Liver (tissue), 9 donors: ENCODE measurements around the gene TRAK1. TPM values are rescaled to one million over a fixed set of nuclear protein-coding genes. Genes with fewer than 3 reads are reported as not detected.

ENCODE experiments used
- DNase-seq: peaks from one replicate; pipeline ENCODE4 v3.0.0-alpha.2; 2017; ENCODE audit warnings: low spot score
- H3K27ac ChIP-seq, 2 donors: one replicate each; pipeline ENCODE4 v1.7.0; 2013; ENCODE audit warnings: inconsistent platforms in 2 of 2, low read length in 2 of 2, control low read depth in 1 of 2, low read depth in 1 of 2, mild to moderate bottlenecking in 1 of 2
- H3K27me3 ChIP-seq, 4 donors: one replicate each; pipeline versions ENCODE4 v1.6.1 to v1.7.0; 2013; ENCODE audit warnings: low read length in 3 of 4, inconsistent platforms in 1 of 4, mild to moderate bottlenecking in 1 of 4, moderate library complexity in 1 of 4; ENCODE audit not compliant: control insufficient read depth in 4 of 4, insufficient read depth in 4 of 4
- H3K36me3 ChIP-seq, 4 donors: one replicate each; pipeline versions ENCODE4 v1.6.1 to v1.7.0; 2013; ENCODE audit warnings: low read length in 3 of 4, mild to moderate bottlenecking in 3 of 4, low read depth in 1 of 4, moderate library complexity in 1 of 4; ENCODE audit not compliant: control insufficient read depth in 4 of 4, insufficient read depth in 3 of 4
- H3K4me1 ChIP-seq, 4 donors: one replicate each; pipeline versions ENCODE4 v1.6.1 to v1.7.0; 2013; ENCODE audit warnings: low read length in 3 of 4, mild to moderate bottlenecking in 3 of 4, moderate library complexity in 1 of 4; ENCODE audit not compliant: control insufficient read depth in 4 of 4, insufficient read depth in 4 of 4
- H3K4me3 ChIP-seq, 3 donors: one replicate each; pipeline versions ENCODE4 v1.6.1 to v1.7.0; 2013; ENCODE audit warnings: low read length in 3 of 3, control low read depth in 1 of 3, low read depth in 1 of 3, mild to moderate bottlenecking in 1 of 3
- H3K9ac ChIP-seq, 2 donors: one replicate each; pipeline ENCODE4 v1.7.0; 2013; ENCODE audit warnings: low read length in 2 of 2, mild to moderate bottlenecking in 2 of 2, moderate library complexity in 2 of 2, control low read depth in 1 of 2, low read depth in 1 of 2
- H3K9me3 ChIP-seq, 4 donors: one replicate each; pipeline versions ENCODE4 v1.6.1 to v1.7.0; 2013; ENCODE audit warnings: low read length in 3 of 4; ENCODE audit not compliant: control insufficient read depth in 4 of 4
- ATF3 ChIP-seq: IDR thresholded peaks from 2 replicates; pipeline ENCODE4 v1.6.1; 2016; ENCODE audit warnings: antibody characterized with exemption
- CTCF ChIP-seq: fragments of 150-350 bp; IDR thresholded peaks from 2 replicates; pipeline ENCODE4 v1.5.1; 2017; ENCODE audit warnings: improper control_type of control experiment, low read depth, low read length; ENCODE audit not compliant: missing input control
- EGR1 ChIP-seq, 2 donors: IDR thresholded peaks; 2 replicates each; pipeline ENCODE4 v1.6.1; 2016 to 2018; ENCODE audit warnings: antibody characterized with exemption in 2 of 2, low read depth in 2 of 2
- FOXA1 ChIP-seq: IDR thresholded peaks from 2 replicates; pipeline ENCODE4 v1.6.1; 2016; ENCODE audit warnings: antibody characterized with exemption
- FOXA2 ChIP-seq: IDR thresholded peaks from 2 replicates; pipeline ENCODE4 v1.6.1; 2016; ENCODE audit warnings: antibody characterized with exemption
- HNF4A ChIP-seq, 2 donors: conservative IDR thresholded peaks; 2 replicates each; pipeline ENCODE4 v1.6.1; 2016; ENCODE audit warnings: antibody characterized with exemption in 2 of 2, mild to moderate bottlenecking in 2 of 2
- HNF4G ChIP-seq: IDR thresholded peaks from 2 replicates; pipeline ENCODE4 v1.6.1; 2016; ENCODE audit warnings: antibody characterized with exemption
- JUND ChIP-seq, 2 donors: IDR thresholded peaks; 2 replicates each; pipeline ENCODE4 v1.6.1; 2016; ENCODE audit warnings: antibody characterized with exemption in 2 of 2
- MAX ChIP-seq: IDR thresholded peaks from 2 replicates; pipeline ENCODE4 v1.6.1; 2016; ENCODE audit warnings: antibody characterized with exemption
- NR2F2 ChIP-seq: IDR thresholded peaks from 2 replicates; pipeline ENCODE4 v1.6.1; 2016; ENCODE audit warnings: antibody characterized with exemption
- RAD21 ChIP-seq, 2 donors: IDR thresholded peaks; 2 replicates each; pipeline ENCODE4 v1.6.1; 2016; ENCODE audit warnings: antibody characterized with exemption in 2 of 2, mild to moderate bottlenecking in 2 of 2
- REST ChIP-seq: IDR thresholded peaks from 2 replicates; pipeline ENCODE4 v1.6.1; 2016; ENCODE audit warnings: antibody characterized with exemption, mild to moderate bottlenecking
- RXRA ChIP-seq, 2 donors: IDR thresholded peaks; 2 replicates each; pipeline ENCODE4 v1.6.1; 2017 to 2018; ENCODE audit warnings: antibody characterized with exemption in 2 of 2, mild to moderate bottlenecking in 1 of 2
- TAF1 ChIP-seq: conservative IDR thresholded peaks from 2 replicates; pipeline ENCODE4 v1.6.1; 2016; ENCODE audit warnings: antibody characterized with exemption, mild to moderate bottlenecking
- YY1 ChIP-seq: IDR thresholded peaks from 2 replicates; pipeline ENCODE4 v1.6.1; 2016; ENCODE audit warnings: antibody characterized with exemption, mild to moderate bottlenecking
- WGBS: extraction: QIAGEN DNeasy Blood & Tissue Kit; methylation state at CpG from one replicate; pipeline ENCODE4 v1.1.7; 2013; 5-methylcytosine and 5-hydroxymethylcytosine counted together
- polyA plus RNA-seq, 2 donors: library from polyadenylated mRNA; stranded (reverse) in 1 of 2; unstranded in 1 of 2; fragments of 200-250 nt in 1 of 2; fragments of >200 nt in 1 of 2; fragmentation: Nextera tagmentation in 1 of 2; extraction: Ambion mirVana in 1 of 2; gene quantifications; one replicate each; pipeline versions ENCODE4 v1.2.1 to v1.2.3, GENCODE V29; 2013 to 2015
- total RNA-seq, 2 donors: library from RNA; depleted of rRNA; stranded (reverse); fragments of >200 nt; gene quantifications; one replicate each; pipeline ENCODE4 v1.2.3, GENCODE V29; 2014
- donor health status: healthy.
- donor health status: healthy.
- donor health status: healthy.
- donor health status: healthy.
- donor health status: healthy.

Gene TRAK1
- total and polyA plus RNA-seq, 4 donors, result 3.4 to 21.7 (median 8.6) TPM

- H3K36me3 ChIP-seq, result peaks cover 6 to 29% (median 21%) of the 10 kb centered on the region in 4 donors
- H3K9me3 ChIP-seq, result no peaks in the 10 kb centered on the region
- no peak overlapping the region for H3K9ac ChIP-seq
- H3K4me1 ChIP-seq, result no peaks in the 10 kb centered on the region
- no peak overlapping the region for H3K27ac ChIP-seq
- WGBS, result 91% methylated on average over 4 of the region's 4 CpGs
- TF ChIP-seq CTCF (no peak), TAF1 (no peak), FOXA1 (no peak), ATF3 (no peak), NR2F2 (no peak), EGR1 (IDR thresholded peaks at IDR 0.05; ENCODE audit: low read depth in 2 of 2) (no peak), RXRA (IDR thresholded peaks at IDR 0.05) (no peak), YY1 (no peak), JUND (IDR thresholded peaks at IDR 0.05) (no peak), MAX (no peak), HNF4G (no peak), HNF4A (conservative IDR thresholded peaks at IDR 0.05) (no peak), FOXA2 (no peak), REST (no peak), RAD21 (IDR thresholded peaks at IDR 0.05) (no peak)
- H3K4me3 ChIP-seq, result no peak overlapping the region
- DNase-seq, result no peak
- H3K27me3 ChIP-seq, result no peaks in the 10 kb centered on the region
Observed at GRCh38 chr3:42216302-42216701, 125.1 kb downstream of the TRAK1 start.

GRCh38 chr3:42216931-42217333 lies 125.8 kb downstream of the TRAK1 start:
- no peak for TF ChIP-seq RAD21 (IDR thresholded peaks at IDR 0.05)
- TF ChIP-seq REST, result no peak
- TF ChIP-seq EGR1 (IDR thresholded peaks at IDR 0.05; ENCODE audit: low read depth in 2 of 2), result no peak
- TF ChIP-seq HNF4G, result no peak
- TF ChIP-seq FOXA1, result no peak
- no peak for TF ChIP-seq CTCF
- no peak for TF ChIP-seq NR2F2
- no peak for TF ChIP-seq JUND (IDR thresholded peaks at IDR 0.05)
- H3K9ac ChIP-seq, result no peak overlapping the region
- H3K36me3 ChIP-seq, result peaks cover 6 to 32% (median 17%) of the 10 kb centered on the region in 4 donors
- no peaks in the 10 kb centered on the region for H3K4me1 ChIP-seq
- no peak overlapping the region for H3K4me3 ChIP-seq
- no peak for DNase-seq
- no peaks in the 10 kb centered on the region for H3K27me3 ChIP-seq
- H3K9me3 ChIP-seq, result no peaks in the 10 kb centered on the region
- 86% methylated on average over 5 of the region's 5 CpGs for WGBS
- H3K27ac ChIP-seq, result no peak overlapping the region
